H1 (cell line): ENCODE results near the gene LARP4B. TPM values are rescaled to one million over a fixed set of nuclear protein-coding genes. Genes with fewer than 3 reads are reported as not detected.

Experiments used
- CTCF ChIA-PET: fragments of 300-600 bp; sonication (Branson Sonifier 250); formaldehyde crosslinking; loops from one replicate; lab custom pipeline; 2021; ENCODE audit not compliant: partially characterized antibody; lab: Charles Lee
- POLR2A ChIA-PET: fragments of 300-600 bp; sonication (Branson Sonifier 250); formaldehyde crosslinking; loops from one replicate; lab custom pipeline; 2021; ENCODE audit warnings: inconsistent platforms; ENCODE audit not compliant: partially characterized antibody; lab: Charles Lee
- DNase-seq, 2 experiments: peaks; one replicate each; pipeline versions ENCODE4 v3.0.0 to v3.0.0-alpha.2; 2010 to 2022; ENCODE audit warnings: low spot score in 2 of 2, low read depth in 1 of 2, mixed read lengths in 1 of 2
- FAIRE-seq: peaks from 2 replicates; lab custom pipeline; 2011; peaks lifted over from hg19 to GRCh38; lab: Jason Lieb, UNC
- H2AFZ ChIP-seq: 2 replicates; pipeline ENCODE4 v1.8.1; 2012; ENCODE audit warnings: low read length, inconsistent platforms
- H2AK5ac ChIP-seq: 2 replicates; pipeline ENCODE4 v1.6.1; 2013; ENCODE audit warnings: low read depth, low read length
- H2BK120ac ChIP-seq: replicated peaks from 2 replicates; pipeline ENCODE3; 2013; ENCODE audit warnings: low read depth, low read length, inconsistent platforms
- H2BK12ac ChIP-seq: 2 replicates; pipeline ENCODE4 v1.6.1; 2013; ENCODE audit warnings: low read depth, low read length
- H2BK15ac ChIP-seq: 2 replicates; pipeline ENCODE4 v1.6.1; 2013; ENCODE audit warnings: low read length
- H2BK20ac ChIP-seq: 2 replicates; pipeline ENCODE4 v1.6.1; 2013; ENCODE audit warnings: low read length
- H2BK5ac ChIP-seq: 2 replicates; pipeline ENCODE4 v1.6.1; 2013; ENCODE audit warnings: low read depth, low read length
- H3K14ac ChIP-seq: 2 replicates; pipeline ENCODE4 v1.6.1; 2013; ENCODE audit warnings: inconsistent platforms; ENCODE audit not compliant: insufficient read length
- H3K18ac ChIP-seq: 2 replicates; pipeline ENCODE4 v1.6.1; 2013; ENCODE audit warnings: low read length; ENCODE audit errors: extremely low read depth
- H3K23ac ChIP-seq: 2 replicates; pipeline ENCODE4 v1.6.1; 2013; ENCODE audit warnings: inconsistent platforms; ENCODE audit not compliant: insufficient read length
- H3K23me2 ChIP-seq: 2 replicates; pipeline ENCODE4 v1.6.1; 2013; ENCODE audit warnings: low read depth, low read length
- H3K27ac ChIP-seq: 2 replicates; pipeline ENCODE4 v1.6.1; 2011; ENCODE audit warnings: low read depth, low read length, inconsistent platforms
- H3K27me3 ChIP-seq, 4 experiments: replicated peaks in 1 of 4; 1 replicate in 1 of 4; 2 replicates in 3 of 4; pipeline versions ENCODE4 v1.6.1 to v1.8.1; 2011 to 2013; ENCODE audit warnings: low read length in 3 of 4, mild to moderate bottlenecking in 3 of 4, inconsistent platforms in 2 of 4, mixed read lengths in 2 of 4, moderate library complexity in 1 of 4; ENCODE audit not compliant: control insufficient read depth in 3 of 4, insufficient read depth in 3 of 4; ENCODE audit errors: extremely low read depth in 1 of 4
- H3K36me3 ChIP-seq, 4 experiments: 2 replicates each; pipeline versions ENCODE4 v1.6.1 to v1.8.1; 2011 to 2013; ENCODE audit warnings: mild to moderate bottlenecking in 4 of 4, low read length in 3 of 4, moderate library complexity in 2 of 4, control low read depth in 1 of 4, inconsistent platforms in 1 of 4; ENCODE audit not compliant: insufficient read depth in 4 of 4, control insufficient read depth in 2 of 4
- H3K4ac ChIP-seq: replicated peaks from 2 replicates; pipeline ENCODE3; 2013; ENCODE audit warnings: low read length, low read depth, mixed read lengths, inconsistent platforms; ENCODE audit not compliant: insufficient read length
- H3K4me1 ChIP-seq, 4 experiments: replicated peaks in 1 of 4; 1 replicate in 1 of 4; 2 replicates in 3 of 4; pipeline versions ENCODE4 v1.6.1 to v1.8.1; 2011 to 2013; ENCODE audit warnings: low read length in 3 of 4, inconsistent platforms in 2 of 4, mixed read lengths in 1 of 4; ENCODE audit not compliant: insufficient read depth in 4 of 4, control insufficient read depth in 3 of 4
- H3K4me2 ChIP-seq, 2 experiments: 2 replicates each; pipeline versions ENCODE4 v1.6.1 to v1.8.1; 2011 to 2013; ENCODE audit warnings: low read depth in 2 of 2, low read length in 2 of 2, control low read depth in 1 of 2, inconsistent platforms in 1 of 2, mild to moderate bottlenecking in 1 of 2; ENCODE audit not compliant: insufficient read depth in 1 of 2
- H3K4me3 ChIP-seq, 4 experiments: fragments of 200-600, 300-600 bp in 1 of 4; sonication (generic), shearing (Covaris generic), sonication (Bioruptor Twin) in 1 of 4; 2 replicates each; pipeline versions ENCODE4 v1.5.1 to v1.8.1; 2011 to 2016; ENCODE audit warnings: low read length in 4 of 4, low read depth in 3 of 4, control low read depth in 2 of 4, inconsistent platforms in 2 of 4, mild to moderate bottlenecking in 2 of 4, mixed read lengths in 1 of 4, moderate library complexity in 1 of 4; ENCODE audit not compliant: insufficient read depth in 2 of 4; ENCODE audit errors: extremely low read depth in 1 of 4
- H3K56ac ChIP-seq: replicated peaks from 2 replicates; pipeline ENCODE3; 2013; ENCODE audit warnings: low read depth, mild to moderate bottlenecking, mixed read lengths, low read length, inconsistent platforms; ENCODE audit not compliant: insufficient read length
- H3K79me1 ChIP-seq: 2 replicates; pipeline ENCODE4 v1.6.1; 2013; ENCODE audit warnings: low read depth, low read length, control low read depth
- H3K79me2 ChIP-seq, 2 experiments: 2 replicates each; pipeline versions ENCODE4 v1.6.1 to v1.8.1; 2012 to 2013; ENCODE audit warnings: low read length in 2 of 2, mild to moderate bottlenecking in 2 of 2, inconsistent platforms in 1 of 2; ENCODE audit not compliant: insufficient read depth in 2 of 2, control insufficient read depth in 1 of 2
- H3K9ac ChIP-seq, 4 experiments: replicated peaks in 1 of 4; 1 replicate in 1 of 4; 2 replicates in 3 of 4; pipeline versions ENCODE4 v1.6.1 to v1.8.1; 2011 to 2013; ENCODE audit warnings: low read depth in 3 of 4, low read length in 3 of 4, control low read depth in 2 of 4, mild to moderate bottlenecking in 2 of 4, moderate library complexity in 2 of 4, inconsistent platforms in 1 of 4; ENCODE audit errors: extremely low read depth in 1 of 4
- H3K9me3 ChIP-seq, 2 experiments: 2 replicates each; pipeline versions ENCODE4 v1.6.1 to v1.8.1; 2012 to 2013; ENCODE audit warnings: mild to moderate bottlenecking in 2 of 2, moderate library complexity in 2 of 2, control low read depth in 1 of 2, inconsistent platforms in 1 of 2, low read depth in 1 of 2, low read length in 1 of 2, mixed read lengths in 1 of 2; ENCODE audit not compliant: insufficient read depth in 2 of 2
- H4K20me1 ChIP-seq, 2 experiments: replicated peaks in 1 of 2; 2 replicates each; pipeline versions ENCODE3 to v1.8.1; 2011 to 2013; ENCODE audit warnings: inconsistent platforms in 2 of 2, low read length in 2 of 2, mild to moderate bottlenecking in 1 of 2; ENCODE audit not compliant: insufficient read depth in 2 of 2, control insufficient read depth in 1 of 2
- H4K5ac ChIP-seq: 2 replicates; pipeline ENCODE4 v1.6.1; 2013; ENCODE audit warnings: low read length, low read depth, mixed read lengths, inconsistent platforms; ENCODE audit not compliant: insufficient read length
- H4K8ac ChIP-seq: 2 replicates; pipeline ENCODE4 v1.8.0; 2013; ENCODE audit warnings: mild to moderate bottlenecking, moderate library complexity, low read length, inconsistent platforms; ENCODE audit not compliant: insufficient read depth; ENCODE audit errors: extremely low read depth
- H4K91ac ChIP-seq: replicated peaks from 2 replicates; pipeline ENCODE3; 2013; ENCODE audit warnings: low read length, mixed read lengths, inconsistent platforms; ENCODE audit not compliant: insufficient read length
- CREB1 ChIP-seq: IDR thresholded peaks from 2 replicates; pipeline ENCODE4 v1.6.1; 2012; ENCODE audit warnings: inconsistent platforms
- EP300 ChIP-seq, 2 experiments: IDR thresholded peaks; 1 replicate in 1 of 2; 2 replicates in 1 of 2; pipeline ENCODE4 v1.6.1; 2011 to 2012; ENCODE audit warnings: low read depth in 2 of 2, low read length in 2 of 2, mild to moderate bottlenecking in 2 of 2, borderline replicate concordance in 1 of 2, inconsistent platforms in 1 of 2, moderate library complexity in 1 of 2
- FOSL1 ChIP-seq: IDR thresholded peaks from 2 replicates; pipeline ENCODE4 v1.6.1; 2011; ENCODE audit warnings: mild to moderate bottlenecking, low read depth, low read length, moderate library complexity; ENCODE audit not compliant: insufficient read depth
- JUND ChIP-seq: IDR thresholded peaks from 2 replicates; pipeline ENCODE4 v1.6.1; 2011; ENCODE audit warnings: mild to moderate bottlenecking, improper control_type of control experiment, low read length
- POU5F1 ChIP-seq: IDR thresholded peaks from 2 replicates; pipeline ENCODE4 v1.6.1; 2011; ENCODE audit warnings: low read depth, mild to moderate bottlenecking, low read length, moderate library complexity
- WGBS, 2 experiments: shearing (Covaris generic) in 1 of 2; methylation state at CpG; one replicate each; pipeline versions ENCODE4 v1.1.6 to v1.1.7; 2013 to 2015; ENCODE audit warnings: low lambda C conversion rate in 2 of 2, mixed read lengths in 2 of 2, inconsistent platforms in 1 of 2, low coverage in 1 of 2, missing lambda C conversion rate in 1 of 2; ENCODE audit not compliant: insufficient replicate concordance in 2 of 2, insufficient coverage in 1 of 2, insufficient read length in 1 of 2; ENCODE audit errors: extremely low coverage in 1 of 2, missing lambda C conversion rate in 1 of 2; 5-methylcytosine and 5-hydroxymethylcytosine counted together
- polyA plus RNA-seq, 7 experiments: library from polyadenylated mRNA; depleted of rRNA in 3 of 7; stranded (reverse) in 5 of 7; unstranded in 2 of 7; fragments of >200 nt in 5 of 7; fragments of 200-250 nt in 2 of 7; gene quantifications; 1 replicate in 5 of 7; 2 replicates in 1 of 7; 4 replicates in 1 of 7; pipeline versions ENCODE4 v1.2.1 to v1.2.3, GENCODE V29; 2011 to 2013; ENCODE audit warnings: missing spikeins in 2 of 7, mixed read lengths in 2 of 7
- total RNA-seq: library from RNA; stranded (reverse); fragmentation: NEBNext Ultra II Directional; extraction: Animal tissue kit (Norgen Biotek cat#: 25700); gene quantifications from 2 replicates; pipeline ENCODE4 v1.2.1, GENCODE V29; 2021

Gene LARP4B
- total and polyA plus RNA-seq, 2 of the 8 experiments (the other 6 are each of a cell fraction or from before 2014, with no cell fraction given), result 20.1 to 78.6 TPM

GRCh38 chr10:773562-774161, 157.8 kb downstream of the LARP4B start:
- H3K79me1 ChIP-seq, result no peaks in the 10 kb centered on the region
- no peak overlapping the region for H2BK12ac ChIP-seq
- no peaks in the 10 kb centered on the region for H3K27me3 ChIP-seq
- H3K4ac ChIP-seq, result no peak overlapping the region
- no peak overlapping the region for H3K27ac ChIP-seq
- CTCF ChIA-PET, result interaction anchor here (0.6 to 1.0 kb wide), 2 partner anchors 200 to 358 kb away, joined by 3 read pairs; no protein-coding TSS in a partner anchor
- no peak overlapping the region for H2BK5ac ChIP-seq
- no peak overlapping the region for H2AK5ac ChIP-seq
- TF ChIP-seq CREB1, result no peak
- no peak for TF ChIP-seq FOSL1
- TF ChIP-seq POU5F1, result no peak
- no peak for TF ChIP-seq EP300 (IDR thresholded peaks at IDR 0.05; ENCODE audit: borderline replicate concordance in 1 of 2, low read depth in 2 of 2, low read length in 2 of 2)
- TF ChIP-seq JUND, result no peak
- TF ChIP-seq, all 59 proteins: peak for 0
- no peak overlapping the region for H3K23ac ChIP-seq
- DNase-seq, result no peak
- peaks cover 0 to 1% of the 10 kb centered on the region in 2 experiments for H4K20me1 ChIP-seq
- no peak overlapping the region for H4K5ac ChIP-seq
- no peaks in the 10 kb centered on the region for H3K36me3 ChIP-seq
- no peak overlapping the region for H2BK120ac ChIP-seq
- H2BK20ac ChIP-seq, result no peak overlapping the region
- no peak overlapping the region for H3K14ac ChIP-seq
- no peak for FAIRE-seq
- no peak overlapping the region for H3K18ac ChIP-seq
- peaks cover 0 to 4% (median 0%) of the 10 kb centered on the region in 4 experiments; a peak in 1 of 7 replicates for H3K4me1 ChIP-seq
- no peak overlapping the region for H3K9ac ChIP-seq
- no peaks in the 10 kb centered on the region for H3K79me2 ChIP-seq
- no peak overlapping the region for H4K91ac ChIP-seq
- no peak overlapping the region for H3K56ac ChIP-seq
- no peak overlapping the region for H3K4me2 ChIP-seq
- H3K9me3 ChIP-seq, result peaks cover 0 to 5% of the 10 kb centered on the region in 2 experiments; a peak in 1 of 4 replicates
- H3K4me3 ChIP-seq, result no peak overlapping the region
- no peak overlapping the region for H2AFZ ChIP-seq
- POLR2A ChIA-PET, result no interaction called here
- 88% methylated on average over 24 of the region's 27 CpGs; no CpG with 5 or more reads in 1 of the 2 experiments for WGBS, 2 experiments
- no peak overlapping the region for H4K8ac ChIP-seq
- H3K23me2 ChIP-seq, result no peaks in the 10 kb centered on the region
- no peak overlapping the region for H2BK15ac ChIP-seq
